ENCODE results near the gene PXDC1. TPM values are rescaled to one million over a fixed set of nuclear protein-coding genes. Genes with fewer than 3 reads are reported as not detected.
"Not testable (repeated sequence)": the region's sequence is repeated elsewhere in the genome, so short reads cannot be mapped to it uniquely, and the experiment has no call there.

The PXDC1 gene
- total RNA-seq, 1 experiment from 2014 or later = 6.3 TPM

DNA sequence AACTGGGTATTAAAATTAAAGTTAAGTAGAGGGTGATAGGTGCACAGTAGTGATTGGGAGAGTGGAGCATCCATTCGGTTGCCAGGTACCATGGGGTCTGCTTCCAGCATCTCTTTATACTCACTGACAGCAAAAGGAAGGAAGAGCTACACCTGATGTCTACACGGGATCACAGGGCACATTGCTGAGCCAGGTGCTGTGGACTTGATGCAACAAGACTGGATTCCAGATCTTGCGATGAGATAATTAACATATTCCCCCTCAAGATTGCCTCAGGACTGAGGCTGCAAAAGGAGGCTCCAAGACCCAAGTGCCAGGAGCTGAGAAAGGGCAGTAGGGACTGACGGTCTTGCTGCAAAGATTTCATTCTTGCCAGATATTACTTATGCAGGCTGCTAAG, 72.6 kb downstream of the PXDC1 start:
- no peaks in the 10 kb centered on the region for H4K20me1 ChIP-seq (ENCODE audit: insufficient read depth)
- no TSS peak for BruUV-seq (replicated peaks)
- TF ChIP-seq CEBPB (IDR thresholded peaks at IDR 0.05; ENCODE audit: low read depth) (no peak), EGR1 (IDR thresholded peaks at IDR 0.05; ENCODE audit: low read depth) (no peak)
- intact Hi-C loops (cut with micrococcal nuclease) = no loop called here
- RAD21 ChIA-PET (ENCODE audit: low non-redundant PET in 1 of 2, low total read pairs in 2 of 2, uncharacterized antibody in 2 of 2, unreplicated experiment in 2 of 2) = no interaction called here
- H2AFZ ChIP-seq (ENCODE audit: low read depth, low read length, poor library complexity, severe bottlenecking) = no peak overlapping the region
- H3K4me3 ChIP-seq (replicated peaks in 1 of 2; ENCODE audit: low read depth in 1 of 2, low read length in 2 of 2) = no peak overlapping the region
- no peaks in the 10 kb centered on the region for H3K36me3 ChIP-seq (ENCODE audit: control insufficient read depth in 1 of 2, insufficient read depth in 2 of 2, low read length in 2 of 2)
- H3K9me3 ChIP-seq (ENCODE audit: control insufficient read depth in 1 of 2, insufficient read depth in 1 of 2, low read depth in 1 of 2, low read length in 2 of 2) = no peaks in the 10 kb centered on the region
- H3K4me1 ChIP-seq (ENCODE audit: control insufficient read depth in 1 of 2, insufficient read depth in 2 of 2, low read length in 2 of 2) = no peaks in the 10 kb centered on the region
- no peaks in the 10 kb centered on the region for H3K9me2 ChIP-seq (ENCODE audit: insufficient read depth)
- no peak overlapping the region for H3K9ac ChIP-seq (ENCODE audit: low read length)
- no peaks in the 10 kb centered on the region for H3K27me3 ChIP-seq (ENCODE audit: insufficient read depth, low read length)
- DNase-seq (ENCODE audit: low read depth, low spot score) (no peak), ATAC-seq (no peak)
- no peak overlapping the region for H3K27ac ChIP-seq (ENCODE audit: low read depth, low read length)
- CTCF ChIA-PET = no interaction called here
- H3K79me2 ChIP-seq (ENCODE audit: insufficient read depth, low read length) = no peaks in the 10 kb centered on the region
- POLR2A ChIA-PET = no interaction called here
- H3K4me2 ChIP-seq (ENCODE audit: low read length) = no peak overlapping the region

DNA sequence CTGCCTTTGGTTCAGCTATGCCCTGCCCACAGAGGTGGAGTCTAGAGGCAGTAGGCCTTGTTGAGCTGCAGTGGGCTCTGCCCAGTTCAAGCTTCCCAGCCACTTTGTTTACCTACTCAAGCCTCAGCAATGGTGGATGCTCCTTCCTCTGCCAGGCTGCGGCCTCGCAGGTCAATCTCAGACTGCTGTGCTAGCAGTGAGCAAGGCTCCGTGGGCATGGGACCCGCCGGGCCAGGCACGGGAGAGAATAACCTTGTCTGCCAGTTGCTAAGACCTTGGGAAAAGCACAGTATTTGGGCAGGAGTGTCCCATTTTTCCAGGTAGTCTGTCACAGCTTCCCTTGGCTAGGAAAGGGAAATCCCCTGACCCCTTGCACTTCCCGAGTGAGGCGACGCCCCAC, 73.8 kb downstream of the PXDC1 start:
- ATAC-seq; H3K4me3 ChIP-seq (replicated peaks in 1 of 2; ENCODE audit: low read depth in 1 of 2, low read length in 2 of 2); H3K79me2 ChIP-seq (ENCODE audit: insufficient read depth, low read length); BruUV-seq (replicated peaks); CTCF ChIA-PET; H3K4me1 ChIP-seq (ENCODE audit: control insufficient read depth in 1 of 2, insufficient read depth in 2 of 2, low read length in 2 of 2); POLR2A ChIA-PET; H3K9ac ChIP-seq (ENCODE audit: low read length); H2AFZ ChIP-seq (ENCODE audit: low read depth, low read length, poor library complexity, severe bottlenecking); H4K20me1 ChIP-seq (ENCODE audit: insufficient read depth); intact Hi-C loops (cut with micrococcal nuclease); H3K36me3 ChIP-seq (ENCODE audit: control insufficient read depth in 1 of 2, insufficient read depth in 2 of 2, low read length in 2 of 2); H3K9me2 ChIP-seq (ENCODE audit: insufficient read depth); DNase-seq (ENCODE audit: low read depth, low spot score); H3K4me2 ChIP-seq (ENCODE audit: low read length); RAD21 ChIA-PET (ENCODE audit: low non-redundant PET in 1 of 2, low total read pairs in 2 of 2, uncharacterized antibody in 2 of 2, unreplicated experiment in 2 of 2); H3K27me3 ChIP-seq (ENCODE audit: insufficient read depth, low read length); H3K27ac ChIP-seq (ENCODE audit: low read depth, low read length); H3K9me3 ChIP-seq (ENCODE audit: control insufficient read depth in 1 of 2, insufficient read depth in 1 of 2, low read depth in 1 of 2, low read length in 2 of 2): not testable (repeated sequence)

DNA sequence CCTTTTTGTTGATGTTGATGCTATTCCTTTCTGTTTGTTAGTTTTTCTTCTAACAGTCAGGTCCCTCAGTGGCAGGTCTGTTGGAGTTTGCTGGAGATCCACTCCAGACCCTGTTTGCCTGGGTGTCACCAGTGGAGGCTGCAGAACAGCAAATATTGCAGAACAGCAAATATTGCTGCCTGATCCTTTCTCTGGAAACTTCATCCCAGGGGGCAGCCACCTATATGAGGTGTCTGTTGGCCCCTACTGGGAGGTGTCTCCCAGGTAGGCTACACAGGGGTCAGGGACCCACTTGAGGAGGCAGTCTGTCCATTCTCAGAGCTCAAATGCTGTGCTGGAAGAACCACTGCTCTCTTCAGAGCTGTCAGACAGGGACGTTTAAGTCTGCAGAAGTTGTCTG, 74.2 kb downstream of the PXDC1 start:
- H3K27ac ChIP-seq (ENCODE audit: low read depth, low read length); POLR2A ChIA-PET; H3K9me2 ChIP-seq (ENCODE audit: insufficient read depth); H3K4me2 ChIP-seq (ENCODE audit: low read length); H3K4me1 ChIP-seq (ENCODE audit: control insufficient read depth in 1 of 2, insufficient read depth in 2 of 2, low read length in 2 of 2); ATAC-seq; DNase-seq (ENCODE audit: low read depth, low spot score); RAD21 ChIA-PET (ENCODE audit: low non-redundant PET in 1 of 2, low total read pairs in 2 of 2, uncharacterized antibody in 2 of 2, unreplicated experiment in 2 of 2); H3K9me3 ChIP-seq (ENCODE audit: control insufficient read depth in 1 of 2, insufficient read depth in 1 of 2, low read depth in 1 of 2, low read length in 2 of 2); CTCF ChIA-PET; H3K4me3 ChIP-seq (replicated peaks in 1 of 2; ENCODE audit: low read depth in 1 of 2, low read length in 2 of 2); H2AFZ ChIP-seq (ENCODE audit: low read depth, low read length, poor library complexity, severe bottlenecking); H3K27me3 ChIP-seq (ENCODE audit: insufficient read depth, low read length); BruUV-seq (replicated peaks); H4K20me1 ChIP-seq (ENCODE audit: insufficient read depth); H3K36me3 ChIP-seq (ENCODE audit: control insufficient read depth in 1 of 2, insufficient read depth in 2 of 2, low read length in 2 of 2); H3K9ac ChIP-seq (ENCODE audit: low read length); H3K79me2 ChIP-seq (ENCODE audit: insufficient read depth, low read length); intact Hi-C loops (cut with micrococcal nuclease): not testable (repeated sequence)

Other genes with a start within 250 kb of the PXDC1 start
- gene FAM50B, start 97.7 kb upstream of the PXDC1 start, total RNA-seq (2021; ENCODE audit: unreplicated experiment) = 0.86 TPM